OCI-LY7 (cell line): Measurements from ENCODE around the gene TAF1D. TPM values are rescaled to one million over a fixed set of nuclear protein-coding genes. Genes with fewer than 3 reads are reported as not detected.

ENCODE experiments used
- BruUV-seq: library from RNA; stranded (reverse); fragments of 400-500 nt; replicated peaks from 2 replicates; lab custom pipeline; 2021; lab: Mats Ljungman, UMichigan
- CTCF ChIA-PET: fragments of 300-600 bp; sonication (Branson Sonifier 250); formaldehyde crosslinking; loops from one replicate; lab custom pipeline; 2022; ENCODE audit warnings: antibody characterized with exemption; ENCODE audit not compliant: unreplicated experiment; lab: Charles Lee
- POLR2A ChIA-PET: fragments of 300-600 bp; sonication (Branson Sonifier 250); formaldehyde crosslinking; loops from one replicate; lab custom pipeline; 2022; ENCODE audit warnings: antibody characterized with exemption; lab: Charles Lee
- DNase-seq: peaks from one replicate; pipeline ENCODE4 v3.0.0-alpha.2; 2015; ENCODE audit warnings: low spot score
- H2AFZ ChIP-seq: fragments of 200-600 bp; sonication (generic), shearing (Covaris generic); 2 replicates; pipeline ENCODE4 v1.6.1; 2014; ENCODE audit warnings: mild to moderate bottlenecking, antibody characterized with exemption, low read length, moderate library complexity
- H3K27ac ChIP-seq: fragments of 200-600 bp; sonication (generic); 2 replicates; pipeline ENCODE4 v1.5.1; 2014; ENCODE audit warnings: mixed run types, low read depth, mild to moderate bottlenecking, moderate library complexity, low read length, inconsistent platforms; ENCODE audit not compliant: poor library complexity, severe bottlenecking
- H3K36me3 ChIP-seq: fragments of 200-600 bp; sonication (generic); 2 replicates; pipeline ENCODE4 v1.6.1; 2014; ENCODE audit warnings: mild to moderate bottlenecking, antibody characterized with exemption, low read length, moderate library complexity, mixed read lengths; ENCODE audit not compliant: insufficient read depth
- H3K4me1 ChIP-seq: fragments of 200-600 bp; sonication (generic); 2 replicates; pipeline ENCODE4 v1.5.1; 2014; ENCODE audit warnings: mild to moderate bottlenecking, low read length; ENCODE audit not compliant: insufficient read depth, poor library complexity, severe bottlenecking
- H3K4me2 ChIP-seq: fragments of 200-600 bp; sonication (generic); 2 replicates; pipeline ENCODE4 v1.6.1; 2014; ENCODE audit warnings: mild to moderate bottlenecking, low read length
- H3K4me3 ChIP-seq: fragments of 200-600 bp; sonication (generic); 2 replicates; pipeline ENCODE4 v1.5.1; 2014; ENCODE audit warnings: mild to moderate bottlenecking, low read depth, low read length; ENCODE audit not compliant: poor library complexity, severe bottlenecking
- H3K79me2 ChIP-seq: fragments of 200-600 bp; sonication (generic); 2 replicates; pipeline ENCODE4 v1.6.1; 2016; ENCODE audit warnings: low read depth, mild to moderate bottlenecking, low read length, moderate library complexity, mixed read lengths; ENCODE audit not compliant: insufficient read depth
- H3K9me2 ChIP-seq: fragments of 200-600 bp; sonication (generic); 2 replicates; pipeline ENCODE4 v1.6.1; 2016; ENCODE audit warnings: mild to moderate bottlenecking, low read length, mixed read lengths; ENCODE audit not compliant: insufficient read depth
- H3K9me3 ChIP-seq: fragments of 200-600 bp; sonication (generic); 2 replicates; pipeline ENCODE4 v1.6.1; 2014; ENCODE audit warnings: mild to moderate bottlenecking, mixed run types, low read length, mixed read lengths
- H4K20me1 ChIP-seq: fragments of 200-600 bp; sonication (generic); 2 replicates; pipeline ENCODE4 v1.6.1; 2014; ENCODE audit warnings: mild to moderate bottlenecking, antibody characterized with exemption, low read length, moderate library complexity, mixed read lengths; ENCODE audit not compliant: insufficient read depth
- CTCF ChIP-seq: fragments of 200-600 bp; sonication (generic); conservative IDR thresholded peaks from 2 replicates; pipeline ENCODE4 v1.5.1; 2014; ENCODE audit warnings: mild to moderate bottlenecking, antibody characterized with exemption, low read length, moderate library complexity, mixed read lengths
- EZH2phosphoT487 ChIP-seq: fragments of 200-600 bp; sonication (generic); IDR thresholded peaks from 2 replicates; pipeline ENCODE4 v1.6.1; 2018; ENCODE audit warnings: low read depth, borderline replicate concordance, mild to moderate bottlenecking, mixed run types, antibody characterized with exemption, low read length, moderate library complexity, mixed read lengths
- intact Hi-C: fragments of 100-400 bp; cut with micrococcal nuclease; formaldehyde crosslinking; loops from one replicate; pipeline ENCODE4 v1.10.0; 2022; ENCODE audit not compliant: unreplicated experiment
- total RNA-seq, 2 experiments: library from RNA; depleted of rRNA in 1 of 2; stranded (reverse); fragments of >200 nt in 1 of 2; shearing (Covaris generic) in 1 of 2; gene quantifications; 2 replicates each; pipeline ENCODE4 v1.2.3, GENCODE V29; 2014 to 2022

TAF1D gene
- total RNA-seq, 2 experiments from 2014 or later: 206 to 276 TPM

- intact Hi-C loops: no loop called here
- Histone ChIP-seq H3K9me3 (no peaks in the 10 kb centered on the region), H3K36me3 (peaks cover 76% of the 10 kb centered on the region), H3K4me3 (no peak overlapping the region), H4K20me1 (no peaks in the 10 kb centered on the region), H2AFZ (no peak overlapping the region), H3K27ac (no peak overlapping the region), H3K79me2 (no peaks in the 10 kb centered on the region), H3K4me1 (no peaks in the 10 kb centered on the region), H3K9me2 (no peaks in the 10 kb centered on the region), H3K4me2 (no peak overlapping the region)
- CTCF ChIA-PET: no interaction called here
- POLR2A ChIA-PET: no interaction called here
- no peak for DNase-seq
- no TSS peak for BruUV-seq
- TF ChIP-seq EZH2phosphoT487 (no peak), CTCF (no peak)
These were observed 16.9 kb upstream of the TAF1D start for GRCh38 chr11:93757924-93758865.

DNA sequence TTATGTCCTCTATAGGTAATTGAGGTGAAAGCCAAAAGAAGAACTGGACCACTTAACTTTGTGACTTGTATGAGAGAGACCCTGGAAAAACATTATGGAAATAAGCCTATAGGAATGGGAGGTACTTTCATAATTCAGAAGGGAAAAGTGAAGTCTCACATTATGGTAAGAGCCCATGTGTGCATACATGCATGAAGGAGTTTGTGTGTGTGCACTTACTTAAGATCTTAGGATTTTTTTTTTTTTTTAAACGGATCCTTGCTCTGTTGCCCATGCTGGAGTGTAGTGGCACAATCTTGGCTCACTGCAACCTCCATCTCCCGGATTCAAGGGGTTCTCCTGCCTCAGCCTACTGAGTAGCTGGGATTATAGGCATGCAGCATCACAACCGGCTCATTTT lies 16.0 kb upstream of the TAF1D start:
- Histone ChIP-seq H3K4me1 (no peaks in the 10 kb centered on the region), H3K9me2 (no peaks in the 10 kb centered on the region), H3K79me2 (no peaks in the 10 kb centered on the region), H3K9me3 (no peaks in the 10 kb centered on the region), H3K36me3 (peaks cover 69% of the 10 kb centered on the region), H3K27ac (no peak overlapping the region), H4K20me1 (no peaks in the 10 kb centered on the region), H3K4me2 (no peak overlapping the region), H3K4me3 (no peak overlapping the region), H2AFZ (no peak overlapping the region)
- CTCF ChIA-PET: no interaction called here
- no peak for DNase-seq
- BruUV-seq: no TSS peak
- intact Hi-C loops: no loop called here
- TF ChIP-seq CTCF: no peak
- TF ChIP-seq EZH2phosphoT487: no peak
- POLR2A ChIA-PET: no interaction called here

DNA sequence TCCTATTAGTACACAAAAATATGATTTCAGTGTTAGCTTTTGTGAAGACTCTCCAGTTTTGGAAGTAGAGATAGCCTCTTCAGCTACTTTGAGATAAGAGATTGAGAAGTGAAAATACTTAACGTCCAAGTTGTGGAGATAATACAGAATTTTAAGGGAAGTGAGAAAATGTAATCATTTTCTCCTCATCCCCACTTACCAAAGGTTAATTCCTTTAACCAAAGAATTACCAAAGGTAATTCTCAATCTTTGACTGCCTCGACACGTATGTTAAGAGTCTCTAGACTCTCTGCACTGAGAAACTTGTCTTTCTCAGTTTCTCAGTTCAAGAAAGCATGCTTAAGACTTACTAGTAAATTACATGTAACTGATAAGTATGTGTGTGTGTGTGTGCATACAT lies 15.5 kb upstream of the TAF1D start:
- ChIA-PET CTCF (no interaction called here), POLR2A (interaction anchor here (0.7 to 1.3 kb wide), 3 partner anchors 15 to 1333 kb away, joined by 3 to 6 read pairs (median 4); partner anchors contain the start of genes C11orf54 and TAF1D)
- Histone ChIP-seq H3K4me2 (no peak overlapping the region), H3K4me1 (no peaks in the 10 kb centered on the region), H3K27ac (no peak overlapping the region), H2AFZ (no peak overlapping the region), H3K36me3 (peaks cover 65% of the 10 kb centered on the region), H3K9me2 (no peaks in the 10 kb centered on the region), H3K4me3 (no peak overlapping the region), H3K9me3 (no peaks in the 10 kb centered on the region), H3K79me2 (no peaks in the 10 kb centered on the region), H4K20me1 (no peaks in the 10 kb centered on the region)
- no peak for DNase-seq
- BruUV-seq: no TSS peak
- intact Hi-C loops: no loop called here
- TF ChIP-seq CTCF (no peak), EZH2phosphoT487 (no peak)
